Panc1 (cell line): ENCODE results near the gene INTS3. TPM values are rescaled to one million over a fixed set of nuclear protein-coding genes. Genes with fewer than 3 reads are reported as not detected.

ENCODE experiments used
- ATAC-seq: fragments of 200-7000 bp; cut with Tn5 transposase; 2 replicates; pipeline ENCODE4 v1.9.1; 2020; ENCODE audit warnings: mild to moderate bottlenecking, moderate library complexity
- BruUV-seq: library from RNA; stranded (reverse); fragments of 400-500 nt; replicated peaks from 2 replicates; lab custom pipeline; 2021; lab: Mats Ljungman, UMichigan
- CTCF ChIA-PET: fragments of 300-600 bp; sonication (Branson Sonifier 250); formaldehyde crosslinking; loops from one replicate; lab custom pipeline; 2022; ENCODE audit warnings: antibody characterized with exemption; lab: Charles Lee
- POLR2A ChIA-PET: fragments of 300-600 bp; sonication (Branson Sonifier 250); formaldehyde crosslinking; loops from one replicate; lab custom pipeline; 2022; ENCODE audit warnings: antibody characterized with exemption; lab: Charles Lee
- DNase-seq: peaks from one replicate; pipeline ENCODE4 v3.0.0-alpha.2; 2010; ENCODE audit warnings: low read depth, low spot score
- H3K27ac ChIP-seq: 2 replicates; pipeline ENCODE4 v1.5.1; 2011; ENCODE audit warnings: mild to moderate bottlenecking, low read length, inconsistent platforms
- H3K27me3 ChIP-seq: fragments of 200-500 bp; sonication (Bioruptor generic); 2 replicates; pipeline ENCODE4 v1.6.0; 2014; ENCODE audit warnings: low read length, inconsistent platforms; ENCODE audit not compliant: control insufficient read depth, insufficient read depth
- H3K36me3 ChIP-seq: fragments of 200-500 bp; sonication (Bioruptor generic); 2 replicates; pipeline ENCODE4 v1.5.1; 2014; ENCODE audit warnings: inconsistent platforms, mild to moderate bottlenecking, low read length, moderate library complexity; ENCODE audit not compliant: control insufficient read depth, insufficient read depth
- H3K4me1 ChIP-seq: 2 replicates; pipeline ENCODE4 v1.5.1; 2011; ENCODE audit warnings: inconsistent platforms, mild to moderate bottlenecking, low read length, moderate library complexity; ENCODE audit not compliant: control insufficient read depth, insufficient read depth
- H3K4me3 ChIP-seq, 2 experiments: 2 replicates each; pipeline ENCODE4 v1.5.1; 2011 to 2012; ENCODE audit warnings: low read depth in 2 of 2, low read length in 2 of 2, mild to moderate bottlenecking in 2 of 2, inconsistent platforms in 1 of 2, moderate library complexity in 1 of 2
- H3K9me3 ChIP-seq: fragments of 200-500 bp; sonication (Bioruptor generic); 2 replicates; pipeline ENCODE4 v1.5.1; 2014; ENCODE audit warnings: low read depth, mild to moderate bottlenecking, inconsistent platforms, low read length, moderate library complexity; ENCODE audit not compliant: control insufficient read depth, insufficient read depth
- CTCF ChIP-seq: fragments of 450-650 bp; IDR thresholded peaks from 2 replicates; pipeline ENCODE4 v1.5.1; 2017; ENCODE audit warnings: mild to moderate bottlenecking
- POLR2AphosphoS5 ChIP-seq: IDR thresholded peaks from 2 replicates; pipeline ENCODE4 v1.6.1; 2012; ENCODE audit warnings: mild to moderate bottlenecking, low read depth, low read length, moderate library complexity
- REST ChIP-seq, 2 experiments: IDR thresholded peaks; 2 replicates each; pipeline ENCODE4 v1.6.1; 2011 to 2012; ENCODE audit warnings: low read depth in 2 of 2, control low read depth in 1 of 2, low read length in 1 of 2, mild to moderate bottlenecking in 1 of 2, moderate library complexity in 1 of 2; ENCODE audit not compliant: insufficient read depth in 1 of 2
- SIN3A ChIP-seq: IDR thresholded peaks from 2 replicates; pipeline ENCODE4 v1.6.1; 2012; ENCODE audit warnings: low read depth, mild to moderate bottlenecking, low read length, moderate library complexity, borderline replicate concordance; ENCODE audit not compliant: insufficient read depth
- TCF7L2 ChIP-seq: IDR thresholded peaks from 2 replicates; pipeline ENCODE4 v1.6.1; 2011; ENCODE audit warnings: mild to moderate bottlenecking, low read depth, low read length, inconsistent platforms
- in situ Hi-C: cut with HindIII; loops from 2 replicates; pipeline ENCODE4 v1.10.0; 2016; ENCODE audit warnings: low sequenced_read_pairs, low pct_unique_long_range_greater_than_20kb
- intact Hi-C: fragments of 100-400 bp; cut with micrococcal nuclease; formaldehyde crosslinking; loops from one replicate; pipeline ENCODE4 v1.10.0; 2022; ENCODE audit not compliant: unreplicated experiment
- total RNA-seq: library from RNA; stranded (reverse); gene quantifications from one replicate; pipeline ENCODE4 v1.2.1, GENCODE V29; 2021; ENCODE audit not compliant: unreplicated experiment

INTS3 gene
- total RNA-seq, 1 experiment from 2014 or later, result 77.3 TPM

GRCh38 chr1:153790313-153790965 is 62.6 kb downstream of the INTS3 start:
- TF ChIP-seq REST (IDR thresholded peaks at IDR 0.05; ENCODE audit: insufficient read depth in 1 of 2, low read depth in 2 of 2, low read length in 1 of 2), result no peak
- TF ChIP-seq CTCF, result no peak
- no peak for TF ChIP-seq SIN3A
- DNase-seq, result no peak
- intact Hi-C loops, result no loop called here
- ChIA-PET POLR2A (no interaction called here), CTCF (no interaction called here)
- Histone ChIP-seq H3K27me3 (no peaks in the 10 kb centered on the region), H3K4me1 (no peaks in the 10 kb centered on the region), H3K9me3 (no peaks in the 10 kb centered on the region), H3K27ac (no peak overlapping the region), H3K36me3 (no peaks in the 10 kb centered on the region), H3K4me3 (no peak overlapping the region)
- in situ Hi-C loops, result no loop called here
- no TSS peak for BruUV-seq
- ATAC-seq, result no peak

GRCh38 chr1:153790966-153791647 is 63.3 kb downstream of the INTS3 start:
- H3K36me3 ChIP-seq, result no peaks in the 10 kb centered on the region
- POLR2A ChIA-PET, result interaction anchor here (0.6 kb wide), 1 partner anchor 35 kb away, joined by 4 read pairs; no protein-coding TSS in a partner anchor
- no peaks in the 10 kb centered on the region for H3K9me3 ChIP-seq
- TF ChIP-seq TCF7L2 (no peak), REST (IDR thresholded peaks at IDR 0.05; ENCODE audit: insufficient read depth in 1 of 2, low read depth in 2 of 2, low read length in 1 of 2) (no peak), CTCF (no peak), SIN3A (no peak), POLR2AphosphoS5 (no peak)
- no peak for DNase-seq
- H3K27ac ChIP-seq, result no peak overlapping the region
- CTCF ChIA-PET, result no interaction called here
- no peak for ATAC-seq
- H3K27me3 ChIP-seq, result no peaks in the 10 kb centered on the region
- intact Hi-C loops (no loop called here), in situ Hi-C loops (no loop called here)
- no peak overlapping the region for H3K4me3 ChIP-seq
- BruUV-seq, result no TSS peak
- H3K4me1 ChIP-seq, result no peaks in the 10 kb centered on the region
